Peyer's patch (tissue), 4 donors: ENCODE results near the gene ZBTB7C. TPM values are rescaled to one million over a fixed set of nuclear protein-coding genes. Genes with fewer than 3 reads are reported as not detected.

Source experiments
- DNase-seq, 3 donors: peaks; one replicate each; pipeline ENCODE4 v3.0.0-alpha.2; 2017 to 2019
- H3K27ac ChIP-seq, 4 donors: fragments of 200-600 bp; sonication (generic); one replicate each; pipeline ENCODE4 v1.5.1; 2016 to 2019
- H3K27me3 ChIP-seq, 2 donors: fragments of 200-600 bp; sonication (generic); one replicate each; pipeline ENCODE4 v1.5.1; 2019
- H3K36me3 ChIP-seq, 3 donors: fragments of 200-600 bp; sonication (generic); one replicate each; pipeline ENCODE4 v1.5.1; 2016 to 2019
- H3K4me1 ChIP-seq, 4 donors: fragments of 200-600 bp; sonication (generic); one replicate each; pipeline ENCODE4 v1.5.1; 2016 to 2019
- H3K4me3 ChIP-seq, 4 donors: fragments of 200-600 bp; sonication (generic); 1 replicate in 3 of 4; 2 replicates in 1 of 4; pipeline ENCODE4 v1.5.1; 2016 to 2019; ENCODE audit warnings: mild to moderate bottlenecking in 1 of 4
- H3K9me3 ChIP-seq, 4 donors: fragments of 200-600 bp; sonication (generic); one replicate each; pipeline ENCODE4 v1.5.1; 2016 to 2019; ENCODE audit warnings: mild to moderate bottlenecking in 1 of 4
- CTCF ChIP-seq, 6 experiments: fragments of 450-650 bp in 4 of 6; fragments of 200-600 bp in 2 of 6; sonication (generic) in 1 of 6; IDR thresholded peaks; one replicate each; pipeline ENCODE4 v1.5.1; 2017 to 2019; ENCODE audit warnings: antibody characterized with exemption in 6 of 6, mild to moderate bottlenecking in 3 of 6, moderate library complexity in 1 of 6
- POLR2A ChIP-seq, 2 donors: fragments of 450-650 bp; IDR thresholded peaks; one replicate each; pipeline ENCODE4 v1.5.1; 2017; ENCODE audit warnings: antibody characterized with exemption in 2 of 2, mild to moderate bottlenecking in 2 of 2, moderate library complexity in 2 of 2
- total RNA-seq, 4 donors: library from RNA; depleted of rRNA; stranded (reverse); fragments of >200 nt; gene quantifications; one replicate each; pipeline ENCODE4 v1.1.0, GENCODE V29; 2016

The ZBTB7C gene
- total RNA-seq, 4 donors from 2014 or later = 10.5 to 15.7 (median 14.2) TPM

- H3K27me3 ChIP-seq = no peaks in the 10 kb centered on the region
- no peaks in the 10 kb centered on the region for H3K36me3 ChIP-seq
- H3K4me3 ChIP-seq = peak overlapping the region; percentile 32 to 72 (median 53)
- TF ChIP-seq CTCF (IDR thresholded peaks at IDR 0.05) = no peak
- TF ChIP-seq POLR2A (IDR thresholded peaks at IDR 0.05) = no peak
- DNase-seq = no peak
- H3K27ac ChIP-seq = peak overlapping the region in 3 of 4 donors; percentile 63 to 83 (median 80)
- H3K9me3 ChIP-seq = no peaks in the 10 kb centered on the region
- H3K4me1 ChIP-seq = peaks cover 0 to 38% (median 3%) of the 10 kb centered on the region in 4 donors
These were observed 273.7 kb downstream of the ZBTB7C start for GRCh38 chr18:48135436-48135966.

GRCh38 chr18:48134609-48135008 lies 274.6 kb downstream of the ZBTB7C start:
- TF ChIP-seq CTCF (IDR thresholded peaks at IDR 0.05) (no peak), POLR2A (IDR thresholded peaks at IDR 0.05) (no peak)
- H3K27me3 ChIP-seq = no peaks in the 10 kb centered on the region
- no peak overlapping the region for H3K4me3 ChIP-seq
- peak overlapping the region in 1 of 4 donors; percentile 53 for H3K27ac ChIP-seq
- peaks cover 0 to 29% (median under 1%) of the 10 kb centered on the region in 4 donors for H3K4me1 ChIP-seq
- no peak for DNase-seq
- no peaks in the 10 kb centered on the region for H3K9me3 ChIP-seq
- H3K36me3 ChIP-seq = no peaks in the 10 kb centered on the region

GRCh38 chr18:48133671-48134251 lies 275.4 kb downstream of the ZBTB7C start:
- H3K27me3 ChIP-seq = no peaks in the 10 kb centered on the region
- peak in 1 of 3 donors; percentile 58 for DNase-seq
- no peaks in the 10 kb centered on the region for H3K9me3 ChIP-seq
- peaks cover 0 to 23% (median 0%) of the 10 kb centered on the region in 4 donors for H3K4me1 ChIP-seq
- H3K36me3 ChIP-seq = no peaks in the 10 kb centered on the region
- H3K27ac ChIP-seq = peak overlapping the region in 1 of 4 donors; percentile 53
- no peak overlapping the region for H3K4me3 ChIP-seq
- TF ChIP-seq POLR2A (IDR thresholded peaks at IDR 0.05) (peak in 1 of 2 donors; percentile 24), CTCF (IDR thresholded peaks at IDR 0.05) (peak in 2 of 6 experiments; percentile 33 to 34)

- H3K27ac ChIP-seq = peak overlapping the region in 1 of 4 donors; percentile 53
- no peaks in the 10 kb centered on the region for H3K36me3 ChIP-seq
- H3K4me3 ChIP-seq = no peak overlapping the region
- no peaks in the 10 kb centered on the region for H3K9me3 ChIP-seq
- peaks cover 0 to 17% (median 0%) of the 10 kb centered on the region in 4 donors for H3K4me1 ChIP-seq
- no peak for TF ChIP-seq CTCF (IDR thresholded peaks at IDR 0.05)
- DNase-seq = no peak
- H3K27me3 ChIP-seq = no peaks in the 10 kb centered on the region
These were observed 276.2 kb downstream of the ZBTB7C start for GRCh38 chr18:48132797-48133655.

GRCh38 chr18:48131042-48131441 lies 278.1 kb downstream of the ZBTB7C start:
- Histone ChIP-seq H3K4me1 (peaks cover 0 to 17% (median 0%) of the 10 kb centered on the region in 4 donors), H3K4me3 (no peak overlapping the region), H3K9me3 (no peaks in the 10 kb centered on the region), H3K27ac (no peak overlapping the region), H3K36me3 (no peaks in the 10 kb centered on the region), H3K27me3 (no peaks in the 10 kb centered on the region)
- TF ChIP-seq CTCF (IDR thresholded peaks at IDR 0.05) (no peak), POLR2A (IDR thresholded peaks at IDR 0.05) (no peak)
- DNase-seq = no peak
